ENCODE results near the gene DGKG.

The DGKG gene

DNA sequence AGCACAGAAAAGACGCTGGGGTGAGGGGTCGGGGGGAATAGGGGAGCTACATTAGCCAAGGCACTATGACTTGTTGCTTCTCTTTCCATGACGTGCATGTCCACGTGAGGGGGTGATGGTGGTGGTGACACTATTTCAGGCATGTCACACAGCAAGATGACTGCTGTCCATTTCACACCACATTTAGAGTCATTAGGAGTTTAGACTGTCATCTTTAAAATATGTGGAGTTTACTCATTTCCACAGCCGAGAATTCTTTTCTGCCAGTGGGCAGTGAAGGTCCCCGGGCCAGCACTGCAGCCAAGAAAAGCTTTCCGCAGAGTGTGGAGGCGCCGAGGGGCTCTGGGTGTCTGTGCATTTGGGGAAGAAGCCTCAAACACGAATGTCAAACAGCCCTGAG is 954 bp upstream of the DGKG start:
- Histone ChIP-seq H3K36me3 (ENCODE audit: control insufficient read depth, insufficient read depth, low read length) (no peaks in the 10 kb centered on the region), H3K27me3 (replicated peaks; ENCODE audit: control insufficient read depth, insufficient read depth, low read length) (peaks cover 7% of the 10 kb centered on the region), H3K4me3 (replicated peaks; ENCODE audit: low read depth, low read length) (no peak overlapping the region)
- TF ChIP-seq, protein P1, sequence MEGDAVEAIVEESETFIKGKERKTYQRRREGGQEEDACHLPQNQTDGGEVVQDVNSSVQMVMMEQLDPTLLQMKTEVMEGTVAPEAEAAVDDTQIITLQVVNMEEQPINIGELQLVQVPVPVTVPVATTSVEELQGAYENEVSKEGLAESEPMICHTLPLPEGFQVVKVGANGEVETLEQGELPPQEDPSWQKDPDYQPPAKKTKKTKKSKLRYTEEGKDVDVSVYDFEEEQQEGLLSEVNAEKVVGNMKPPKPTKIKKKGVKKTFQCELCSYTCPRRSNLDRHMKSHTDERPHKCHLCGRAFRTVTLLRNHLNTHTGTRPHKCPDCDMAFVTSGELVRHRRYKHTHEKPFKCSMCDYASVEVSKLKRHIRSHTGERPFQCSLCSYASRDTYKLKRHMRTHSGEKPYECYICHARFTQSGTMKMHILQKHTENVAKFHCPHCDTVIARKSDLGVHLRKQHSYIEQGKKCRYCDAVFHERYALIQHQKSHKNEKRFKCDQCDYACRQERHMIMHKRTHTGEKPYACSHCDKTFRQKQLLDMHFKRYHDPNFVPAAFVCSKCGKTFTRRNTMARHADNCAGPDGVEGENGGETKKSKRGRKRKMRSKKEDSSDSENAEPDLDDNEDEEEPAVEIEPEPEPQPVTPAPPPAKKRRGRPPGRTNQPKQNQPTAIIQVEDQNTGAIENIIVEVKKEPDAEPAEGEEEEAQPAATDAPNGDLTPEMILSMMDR (IDR thresholded peaks at IDR 0.05; ENCODE audit: insufficient read depth, low read length, poor library complexity, severe bottlenecking), result no peak
- DNase-seq (ENCODE audit: extremely low read depth, insufficient read length), result no peak

GRCh38 chr3:186362537-186362842 is 456 bp upstream of the DGKG start:
- Histone ChIP-seq H3K4me3 (replicated peaks; ENCODE audit: low read depth, low read length) (peak overlapping the region; percentile 58), H3K27me3 (replicated peaks; ENCODE audit: control insufficient read depth, insufficient read depth, low read length) (peaks cover 7% of the 10 kb centered on the region), H3K36me3 (ENCODE audit: control insufficient read depth, insufficient read depth, low read length) (no peaks in the 10 kb centered on the region)
- TF ChIP-seq, protein P1 (IDR thresholded peaks at IDR 0.05; ENCODE audit: insufficient read depth, low read length, poor library complexity, severe bottlenecking), result no peak
- no peak for DNase-seq (ENCODE audit: extremely low read depth, insufficient read length)

- peaks cover 5% of the 10 kb centered on the region for H3K27me3 ChIP-seq (replicated peaks; ENCODE audit: control insufficient read depth, insufficient read depth, low read length)
- DNase-seq (ENCODE audit: extremely low read depth, insufficient read length), result peak; percentile 18
- peak overlapping the region; percentile 58 for H3K4me3 ChIP-seq (replicated peaks; ENCODE audit: low read depth, low read length)
- no peaks in the 10 kb centered on the region for H3K36me3 ChIP-seq (ENCODE audit: control insufficient read depth, insufficient read depth, low read length)
- TF ChIP-seq, protein P1 (IDR thresholded peaks at IDR 0.05; ENCODE audit: insufficient read depth, low read length, poor library complexity, severe bottlenecking), result no peak
Measured at GRCh38 chr3:186361246-186361761, 730 bp downstream of the DGKG start.

GRCh38 chr3:186360779-186361178 is 1.3 kb downstream of the DGKG start:
- H3K36me3 ChIP-seq (ENCODE audit: control insufficient read depth, insufficient read depth, low read length), result no peaks in the 10 kb centered on the region
- DNase-seq (ENCODE audit: extremely low read depth, insufficient read length), result peak; percentile 24
- peaks cover 5% of the 10 kb centered on the region for H3K27me3 ChIP-seq (replicated peaks; ENCODE audit: control insufficient read depth, insufficient read depth, low read length)
- H3K4me3 ChIP-seq (replicated peaks; ENCODE audit: low read depth, low read length), result no peak overlapping the region
- TF ChIP-seq, protein P1 (IDR thresholded peaks at IDR 0.05; ENCODE audit: insufficient read depth, low read length, poor library complexity, severe bottlenecking), result no peak

GRCh38 chr3:186359078-186359477 is 3.0 kb downstream of the DGKG start:
- peaks cover 5% of the 10 kb centered on the region for H3K27me3 ChIP-seq (replicated peaks; ENCODE audit: control insufficient read depth, insufficient read depth, low read length)
- DNase-seq (ENCODE audit: extremely low read depth, insufficient read length), result no peak
- no peak overlapping the region for H3K4me3 ChIP-seq (replicated peaks; ENCODE audit: low read depth, low read length)
- H3K36me3 ChIP-seq (ENCODE audit: control insufficient read depth, insufficient read depth, low read length), result no peaks in the 10 kb centered on the region
- TF ChIP-seq, protein P1 (IDR thresholded peaks at IDR 0.05; ENCODE audit: insufficient read depth, low read length, poor library complexity, severe bottlenecking), result no peak

GRCh38 chr3:186356152-186356551 is 5.9 kb downstream of the DGKG start:
- Histone ChIP-seq H3K36me3 (ENCODE audit: control insufficient read depth, insufficient read depth, low read length) (no peaks in the 10 kb centered on the region), H3K27me3 (replicated peaks; ENCODE audit: control insufficient read depth, insufficient read depth, low read length) (no peaks in the 10 kb centered on the region; the same call in none of the 2 replicates), H3K4me3 (replicated peaks; ENCODE audit: low read depth, low read length) (no peak overlapping the region)
- TF ChIP-seq, protein P1 (IDR thresholded peaks at IDR 0.05; ENCODE audit: insufficient read depth, low read length, poor library complexity, severe bottlenecking), result no peak
- DNase-seq (ENCODE audit: extremely low read depth, insufficient read length), result no peak

Measured in GM06990 (cell line).